ENCODE measurements around the gene CGRRF1.

DNA sequence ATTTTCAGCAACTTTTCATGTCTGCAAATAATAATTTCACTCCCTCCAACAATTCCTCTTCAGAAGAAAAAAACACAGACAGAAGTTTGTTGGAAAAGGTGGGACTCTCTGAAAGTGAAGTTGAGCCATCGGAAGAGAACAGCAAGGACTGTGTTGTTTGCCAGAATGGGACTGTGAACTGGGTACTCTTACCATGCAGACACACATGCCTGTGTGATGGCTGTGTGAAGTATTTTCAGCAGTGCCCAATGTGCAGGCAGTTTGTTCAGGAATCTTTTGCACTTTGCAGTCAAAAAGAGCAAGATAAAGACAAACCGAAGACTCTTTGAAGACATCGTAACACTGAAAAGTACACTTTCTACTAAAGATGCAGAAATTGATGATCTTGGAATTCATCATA is 28.3 kb downstream of the CGRRF1 start:
- no peak for TF ChIP-seq MAZ (CRISPR knock-in tag; conservative IDR thresholded peaks at IDR 0.05 in 1 of 2, IDR thresholded peaks at IDR 0.05 in 1 of 2)
- TF ChIP-seq POLR2AphosphoS5 (IDR thresholded peaks at IDR 0.05; ENCODE audit: control insufficient read depth, insufficient read depth, low read depth, low read length), result no peak

All from K562 (cell line).